Chondrocyte (in vitro differentiated cells): ENCODE data around the gene NPAS2. TPM values are rescaled to one million over a fixed set of nuclear protein-coding genes. Genes with fewer than 3 reads are reported as not detected.

Source experiments
- DNase-seq: peaks from one replicate; pipeline ENCODE4 v3.0.0; 2021; ENCODE audit warnings: mixed read lengths, low spot score
- H3K27ac Mint-ChIP-seq: one replicate; pipeline ENCODE4 v1.8.0; 2021; ENCODE audit warnings: mild to moderate bottlenecking, moderate library complexity, mixed read lengths; ENCODE audit not compliant: unreplicated experiment
- H3K27me3 Mint-ChIP-seq: 2 replicates; pipeline ENCODE4 v1.8.0; 2021; ENCODE audit warnings: low read depth, mixed read lengths
- H3K36me3 Mint-ChIP-seq: 2 replicates; pipeline ENCODE4 v1.8.0; 2021; ENCODE audit warnings: low read depth, mixed read lengths
- H3K4me1 Mint-ChIP-seq: 2 replicates; pipeline ENCODE4 v1.8.0; 2021; ENCODE audit warnings: low read depth, mild to moderate bottlenecking, mixed read lengths
- H3K4me3 Mint-ChIP-seq: one replicate; pipeline ENCODE4 v1.8.0; 2021; ENCODE audit warnings: mild to moderate bottlenecking, moderate library complexity, mixed read lengths; ENCODE audit not compliant: unreplicated experiment
- H3K9me3 Mint-ChIP-seq: 2 replicates; pipeline ENCODE4 v1.8.0; 2021; ENCODE audit warnings: low read depth, mixed read lengths
- total RNA-seq: library from RNA; stranded (reverse); gene quantifications from 3 replicates; pipeline ENCODE4 v1.2.1, GENCODE V29; 2021
- TF ChIP-seq, protein P1 (sequence below): fragments of 200-600 bp; sonication (generic); IDR thresholded peaks from 2 replicates; pipeline ENCODE4 v1.5.0; 2021; ENCODE audit warnings: antibody characterized with exemption, mild to moderate bottlenecking, moderate library complexity

Gene NPAS2
- total RNA-seq, 1 donor from 2014 or later = 25.6 TPM

DNA sequence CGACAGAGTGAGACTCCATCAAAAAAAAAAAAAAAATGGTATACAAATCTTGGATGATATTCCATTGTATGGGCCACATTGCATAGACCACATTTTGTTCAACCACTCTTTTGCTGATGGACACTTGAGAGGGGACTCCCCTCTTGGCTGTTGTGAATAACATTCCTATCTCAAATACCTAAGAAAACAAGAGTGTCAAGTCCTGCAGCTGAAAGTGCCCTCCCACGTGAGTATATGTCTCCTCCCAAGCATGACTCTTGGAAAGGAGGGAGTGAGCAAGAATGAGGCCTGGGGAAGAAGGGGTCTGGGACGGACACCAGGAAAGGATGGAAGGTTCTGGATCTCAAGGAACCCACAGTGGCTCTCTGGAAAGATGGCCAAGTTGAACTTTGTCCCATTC, 36.0 kb upstream of the NPAS2 start:
- H3K27me3 Mint-ChIP-seq = peaks cover 4% of the 10 kb centered on the region
- TF ChIP-seq, protein P1, sequence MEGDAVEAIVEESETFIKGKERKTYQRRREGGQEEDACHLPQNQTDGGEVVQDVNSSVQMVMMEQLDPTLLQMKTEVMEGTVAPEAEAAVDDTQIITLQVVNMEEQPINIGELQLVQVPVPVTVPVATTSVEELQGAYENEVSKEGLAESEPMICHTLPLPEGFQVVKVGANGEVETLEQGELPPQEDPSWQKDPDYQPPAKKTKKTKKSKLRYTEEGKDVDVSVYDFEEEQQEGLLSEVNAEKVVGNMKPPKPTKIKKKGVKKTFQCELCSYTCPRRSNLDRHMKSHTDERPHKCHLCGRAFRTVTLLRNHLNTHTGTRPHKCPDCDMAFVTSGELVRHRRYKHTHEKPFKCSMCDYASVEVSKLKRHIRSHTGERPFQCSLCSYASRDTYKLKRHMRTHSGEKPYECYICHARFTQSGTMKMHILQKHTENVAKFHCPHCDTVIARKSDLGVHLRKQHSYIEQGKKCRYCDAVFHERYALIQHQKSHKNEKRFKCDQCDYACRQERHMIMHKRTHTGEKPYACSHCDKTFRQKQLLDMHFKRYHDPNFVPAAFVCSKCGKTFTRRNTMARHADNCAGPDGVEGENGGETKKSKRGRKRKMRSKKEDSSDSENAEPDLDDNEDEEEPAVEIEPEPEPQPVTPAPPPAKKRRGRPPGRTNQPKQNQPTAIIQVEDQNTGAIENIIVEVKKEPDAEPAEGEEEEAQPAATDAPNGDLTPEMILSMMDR = no peak
- no peak for DNase-seq
- H3K27ac Mint-ChIP-seq = no peak overlapping the region
- peaks cover 42% of the 10 kb centered on the region for H3K4me1 Mint-ChIP-seq
- H3K4me3 Mint-ChIP-seq = no peak overlapping the region
- no peaks in the 10 kb centered on the region for H3K9me3 Mint-ChIP-seq
- no peaks in the 10 kb centered on the region for H3K36me3 Mint-ChIP-seq

DNA sequence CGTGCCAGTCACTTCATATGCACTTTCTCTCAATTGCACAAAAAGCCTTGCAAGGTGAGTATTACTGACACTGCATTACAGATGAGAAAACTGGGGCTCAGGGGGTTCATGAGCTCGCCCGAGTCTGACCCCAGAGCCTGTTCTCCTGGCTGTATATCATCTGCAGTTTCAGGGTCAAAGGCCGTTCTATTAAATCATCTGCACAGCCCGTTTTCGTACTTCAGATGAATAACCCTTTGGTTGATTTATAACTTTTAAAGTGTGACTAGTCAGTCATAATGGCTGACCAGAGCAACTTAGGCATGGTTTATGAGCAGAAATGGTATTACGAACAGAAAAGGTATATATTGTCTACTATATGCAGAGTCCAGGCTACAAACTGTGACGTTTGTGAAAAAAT, 35.3 kb upstream of the NPAS2 start:
- Mint-ChIP-seq H3K36me3 (no peaks in the 10 kb centered on the region), H3K4me1 (peaks cover 42% of the 10 kb centered on the region), H3K4me3 (no peak overlapping the region), H3K9me3 (no peaks in the 10 kb centered on the region), H3K27me3 (peaks cover 2% of the 10 kb centered on the region), H3K27ac (no peak overlapping the region)
- DNase-seq = no peak
- TF ChIP-seq, protein P1 = no peak

DNA sequence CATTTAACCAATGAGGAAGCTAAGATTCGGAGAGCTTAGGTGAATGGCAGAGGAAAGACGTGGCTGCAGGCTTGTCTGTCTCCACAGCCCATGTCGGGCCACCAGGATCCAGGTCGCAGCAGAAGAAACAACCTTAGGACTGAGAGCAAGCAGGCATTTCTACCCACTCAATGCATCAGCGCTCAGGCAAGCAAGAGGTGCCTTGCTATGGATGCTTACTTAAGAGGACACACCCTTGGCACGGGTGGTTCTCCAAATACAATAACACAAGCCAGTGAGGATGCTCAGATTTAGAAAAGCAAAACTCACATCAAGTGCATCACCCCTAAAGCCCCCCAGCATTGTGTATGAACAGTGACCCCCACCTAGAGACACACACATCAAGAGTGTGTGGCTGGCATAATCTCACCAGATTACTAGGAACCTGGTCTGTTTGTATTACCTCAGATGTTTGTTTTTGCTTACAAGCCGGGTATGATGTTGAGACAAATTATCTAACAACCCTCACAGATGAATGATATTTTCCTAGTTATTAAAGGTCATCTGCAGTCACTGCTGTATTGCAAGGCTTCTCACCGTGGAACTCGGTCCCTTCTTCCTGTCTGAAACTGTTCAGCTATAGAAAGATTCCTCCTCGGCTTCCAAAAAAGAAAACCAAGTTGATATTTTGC, 34.2 kb upstream of the NPAS2 start:
- H3K4me1 Mint-ChIP-seq = peaks cover 42% of the 10 kb centered on the region
- no peak for DNase-seq
- H3K4me3 Mint-ChIP-seq = peak overlapping the region; percentile 3
- no peaks in the 10 kb centered on the region for H3K36me3 Mint-ChIP-seq
- H3K27ac Mint-ChIP-seq = peak overlapping the region; percentile 92
- H3K27me3 Mint-ChIP-seq = no peaks in the 10 kb centered on the region
- no peaks in the 10 kb centered on the region for H3K9me3 Mint-ChIP-seq
- TF ChIP-seq, protein P1 = no peak

DNA sequence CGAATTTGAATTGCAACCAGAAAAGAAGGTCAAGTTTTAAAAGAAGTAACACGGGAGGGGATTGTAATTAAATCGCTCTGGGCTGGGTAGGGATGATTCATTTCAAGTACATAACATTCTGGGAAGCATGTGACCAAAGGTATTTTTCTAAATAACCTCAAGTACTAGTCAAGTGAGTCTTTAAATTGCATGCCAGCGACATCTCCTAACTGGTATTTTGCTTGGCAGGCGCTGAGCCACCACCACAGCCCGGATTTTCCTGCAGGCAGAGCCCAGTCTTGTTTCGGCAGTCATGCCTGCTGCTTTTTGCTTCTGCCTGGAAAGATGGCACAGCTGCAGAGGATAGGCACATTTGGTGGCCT, 33.7 kb upstream of the NPAS2 start:
- no peak for DNase-seq
- Mint-ChIP-seq H3K27ac (peak overlapping the region; percentile 92), H3K27me3 (no peaks in the 10 kb centered on the region), H3K4me1 (peaks cover 42% of the 10 kb centered on the region), H3K9me3 (no peaks in the 10 kb centered on the region), H3K4me3 (peak overlapping the region; percentile 3), H3K36me3 (no peaks in the 10 kb centered on the region)
- TF ChIP-seq, protein P1 = no peak

DNA sequence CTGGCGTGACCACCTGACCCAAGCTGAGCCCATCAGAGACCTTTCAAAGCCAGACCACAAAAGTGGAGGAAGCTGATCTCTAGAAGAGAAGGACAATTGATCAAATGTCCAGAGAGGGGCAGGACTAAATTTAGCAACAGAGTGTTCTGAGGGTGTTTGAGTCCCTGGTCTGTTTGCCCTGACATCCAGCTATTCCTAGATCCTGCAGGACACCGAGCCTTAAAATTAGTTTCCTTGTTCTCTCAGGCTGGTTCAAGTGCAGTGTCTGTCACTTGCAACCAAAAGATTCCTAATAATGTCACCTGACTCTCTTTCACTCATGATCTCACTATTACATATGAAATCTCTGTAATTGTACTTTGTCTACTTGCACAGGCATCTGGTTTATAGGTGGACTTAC, 33.0 kb upstream of the NPAS2 start:
- TF ChIP-seq, protein P1 = no peak
- no peaks in the 10 kb centered on the region for H3K36me3 Mint-ChIP-seq
- no peaks in the 10 kb centered on the region for H3K9me3 Mint-ChIP-seq
- DNase-seq = no peak
- peaks cover 42% of the 10 kb centered on the region for H3K4me1 Mint-ChIP-seq
- no peak overlapping the region for H3K4me3 Mint-ChIP-seq
- peak overlapping the region; percentile 92 for H3K27ac Mint-ChIP-seq
- no peaks in the 10 kb centered on the region for H3K27me3 Mint-ChIP-seq
